GM12878 (cell line): Measurements from ENCODE around the gene ROCK1. TPM values are rescaled to one million over a fixed set of nuclear protein-coding genes. Genes with fewer than 3 reads are reported as not detected.

Source experiments
- ATAC-seq: fragments of 200-7000 bp; cut with Tn5 transposase; 3 replicates; pipeline ENCODE4 v1.9.1; 2020; ENCODE audit warnings: mild to moderate bottlenecking, moderate library complexity
- BruUV-seq: library from RNA; stranded (reverse); fragments of 400-500 nt; replicated peaks from 2 replicates; lab custom pipeline; 2021; lab: Mats Ljungman, UMichigan
- CTCF ChIA-PET: fragments of 300-600 bp; sonication (Branson Sonifier 250); formaldehyde crosslinking; extraction: SDS; loops from one replicate; lab custom pipeline; 2021; ENCODE audit warnings: inconsistent platforms; lab: Yijun Ruan, JAX
- POLR2A ChIA-PET: fragments of 350-600 bp; formaldehyde crosslinking; extraction: SDS; loops from one replicate; lab custom pipeline; 2021; ENCODE audit warnings: inconsistent platforms; lab: Charles Lee
- RAD21 ChIA-PET: fragments of 300-600 bp; sonication (Branson Sonifier 250); formaldehyde crosslinking; loops from one replicate; lab custom pipeline; 2023; ENCODE audit warnings: antibody characterized with exemption; ENCODE audit not compliant: unreplicated experiment; lab: Charles Lee
- SMC1A ChIA-PET: fragments of 300-600 bp; sonication (Branson Sonifier 250); formaldehyde crosslinking; loops from one replicate; lab custom pipeline; 2023; ENCODE audit not compliant: unreplicated experiment, uncharacterized antibody; lab: Charles Lee
- DNase-seq: peaks from one replicate; pipeline ENCODE4 v3.0.0-alpha.2; 2011; ENCODE audit warnings: low read depth, low spot score
- FAIRE-seq: peaks from 3 replicates; lab custom pipeline; 2011; peaks lifted over from hg19 to GRCh38; lab: Jason Lieb, UNC
- H2AFZ ChIP-seq: 2 replicates; pipeline ENCODE4 v1.6.0; 2011; ENCODE audit warnings: low read depth, low read length, control low read depth; ENCODE audit not compliant: control insufficient read depth
- H3K27ac ChIP-seq: 2 replicates; pipeline ENCODE4 v1.5.1; 2011; ENCODE audit warnings: control low read depth; ENCODE audit not compliant: control insufficient read depth, insufficient read depth
- H3K27me3 ChIP-seq, 2 experiments: replicated peaks in 1 of 2; 2 replicates each; pipeline versions ENCODE4 v1.6.0 to v1.6.1; 2011; ENCODE audit warnings: low read length in 1 of 2; ENCODE audit not compliant: control insufficient read depth in 2 of 2, insufficient read depth in 2 of 2
- H3K36me3 ChIP-seq, 2 experiments: 2 replicates each; pipeline ENCODE4 v1.5.1; 2011; ENCODE audit warnings: low read length in 1 of 2; ENCODE audit not compliant: control insufficient read depth in 2 of 2, insufficient read depth in 2 of 2
- H3K4me1 ChIP-seq: 2 replicates; pipeline ENCODE4 v1.6.1; 2011; ENCODE audit warnings: mild to moderate bottlenecking, low read length, moderate library complexity, mixed read lengths; ENCODE audit not compliant: control insufficient read depth, insufficient read depth
- H3K4me2 ChIP-seq: 2 replicates; pipeline ENCODE4 v1.6.0; 2011; ENCODE audit warnings: control low read depth; ENCODE audit not compliant: control insufficient read depth, insufficient read depth
- H3K4me3 ChIP-seq: fragments of 200-600 bp; sonication (generic); 2 replicates; pipeline ENCODE4 v1.5.1; 2016
- H3K79me2 ChIP-seq: 2 replicates; pipeline ENCODE4 v1.6.0; 2011; ENCODE audit warnings: low read length; ENCODE audit not compliant: control insufficient read depth, insufficient read depth
- H3K9ac ChIP-seq: 2 replicates; pipeline ENCODE4 v1.8.0; 2011; ENCODE audit warnings: low read length, control low read depth, mixed read lengths; ENCODE audit not compliant: control insufficient read depth, insufficient read depth
- H3K9me3 ChIP-seq: replicated peaks from 3 replicates; pipeline ENCODE4 v1.5.1; 2011; ENCODE audit warnings: mild to moderate bottlenecking, low read length; ENCODE audit not compliant: control insufficient read depth, insufficient read depth
- H4K20me1 ChIP-seq: 2 replicates; pipeline ENCODE4 v1.6.0; 2011; ENCODE audit not compliant: control insufficient read depth, insufficient read depth
- BACH1 ChIP-seq: fragments of 450-650 bp; IDR thresholded peaks from 2 replicates; pipeline ENCODE4 v1.6.1; 2017; ENCODE audit warnings: mild to moderate bottlenecking, borderline replicate concordance
- EP300 ChIP-seq, 2 experiments: fragments of 150-350 bp in 1 of 2; IDR thresholded peaks; 2 replicates each; pipeline ENCODE4 v1.6.1; 2011 to 2012; ENCODE audit warnings: low read depth in 2 of 2, low read length in 2 of 2, borderline replicate concordance in 1 of 2, improper control_type of control experiment in 1 of 2, inconsistent platforms in 1 of 2; ENCODE audit not compliant: control insufficient read depth in 1 of 2
- FOXM1 ChIP-seq: IDR thresholded peaks from 2 replicates; pipeline ENCODE4 v1.6.1; 2012; ENCODE audit warnings: low read depth, mild to moderate bottlenecking, inconsistent platforms, low read length, moderate library complexity
- JUND ChIP-seq: IDR thresholded peaks from 2 replicates; pipeline ENCODE4 v1.6.1; 2012; ENCODE audit warnings: low read depth, mild to moderate bottlenecking, low read length, improper control_type of control experiment, moderate library complexity
- MEF2A ChIP-seq: IDR thresholded peaks from 2 replicates; pipeline ENCODE4 v1.6.1; 2011; ENCODE audit warnings: low read depth, mild to moderate bottlenecking, low read length, moderate library complexity; ENCODE audit not compliant: insufficient read depth
- NFYB ChIP-seq: IDR thresholded peaks from 2 replicates; pipeline ENCODE4 v1.6.1; 2011; ENCODE audit warnings: low read depth, mild to moderate bottlenecking, low read length, improper control_type of control experiment, moderate library complexity; ENCODE audit not compliant: insufficient read depth
- PML ChIP-seq: IDR thresholded peaks from 2 replicates; pipeline ENCODE4 v1.6.1; 2012; ENCODE audit warnings: low read length, inconsistent platforms
- POU2F2 ChIP-seq: IDR thresholded peaks from 3 replicates; pipeline ENCODE4 v1.6.1; 2011; ENCODE audit warnings: low read depth, mild to moderate bottlenecking, low read length, borderline replicate concordance
- ZNF384 ChIP-seq: IDR thresholded peaks from 2 replicates; pipeline ENCODE4 v1.6.1; 2012; ENCODE audit warnings: low read depth, mild to moderate bottlenecking, low read length, improper control_type of control experiment, borderline replicate concordance
- WGBS: methylation state at CpG from one replicate; pipeline ENCODE4 v1.1.6; 2016; ENCODE audit warnings: low lambda C conversion rate; ENCODE audit not compliant: insufficient replicate concordance, insufficient coverage; ENCODE audit errors: missing lambda C conversion rate; 5-methylcytosine and 5-hydroxymethylcytosine counted together
- in situ Hi-C: fragments of 300-500 bp; cut with MboI; formaldehyde crosslinking; loops from 9 replicates; pipeline ENCODE4 v1.14.3; 2018; ENCODE audit warnings: mixed read lengths
- intact Hi-C: fragments of 100-400 bp; cut with micrococcal nuclease; formaldehyde crosslinking; loops from one replicate; pipeline ENCODE4 v1.14.2; 2022; ENCODE audit not compliant: unreplicated experiment
- polyA plus RNA-seq, 11 experiments: library from polyadenylated mRNA; depleted of rRNA in 4 of 11; unstranded in 6 of 11; stranded (reverse) in 5 of 11; fragments of >200 nt; fragmentation: Nextera tagmentation in 4 of 11; fragmentation: Illumina TruSeq in 1 of 11; extraction: Ambion mirVana in 4 of 11; extraction: Trizol in 1 of 11; gene quantifications; 1 replicate in 1 of 11; 2 replicates in 10 of 11; pipeline versions ENCODE4 v1.2.1 to v1.2.3, GENCODE V29; 2011 to 2016; ENCODE audit warnings: inconsistent platforms in 2 of 11, missing spikeins in 2 of 11, low read depth in 1 of 11
- total RNA-seq, 4 experiments: library from RNA; depleted of rRNA in 3 of 4; stranded (reverse); fragments of >200 nt in 3 of 4; fragmentation: Illumina TruSeq in 1 of 4; extraction: Trizol in 1 of 4; gene quantifications; 2 replicates each; pipeline versions ENCODE4 v1.2.1 to v1.2.3, GENCODE V29; 2013 to 2021
- TF ChIP-seq, protein P1 (sequence below): fragments of 450-650 bp; IDR thresholded peaks from 2 replicates; pipeline ENCODE4 v1.6.1; 2016; ENCODE audit warnings: mild to moderate bottlenecking, moderate library complexity, borderline replicate concordance
- TF ChIP-seq, protein P2 (sequence below): IDR thresholded peaks from 2 replicates; pipeline ENCODE4 v1.6.1; 2011; ENCODE audit warnings: borderline replicate concordance, low read depth, mild to moderate bottlenecking, moderate library complexity, low read length; ENCODE audit not compliant: insufficient read depth, poor library complexity, severe bottlenecking

Gene ROCK1
- total and polyA plus RNA-seq, 10 of the 15 experiments (the other 5 are each of a cell fraction or from before 2014, with no cell fraction given), result 14.8 to 46.6 (median 29.5) TPM

DNA sequence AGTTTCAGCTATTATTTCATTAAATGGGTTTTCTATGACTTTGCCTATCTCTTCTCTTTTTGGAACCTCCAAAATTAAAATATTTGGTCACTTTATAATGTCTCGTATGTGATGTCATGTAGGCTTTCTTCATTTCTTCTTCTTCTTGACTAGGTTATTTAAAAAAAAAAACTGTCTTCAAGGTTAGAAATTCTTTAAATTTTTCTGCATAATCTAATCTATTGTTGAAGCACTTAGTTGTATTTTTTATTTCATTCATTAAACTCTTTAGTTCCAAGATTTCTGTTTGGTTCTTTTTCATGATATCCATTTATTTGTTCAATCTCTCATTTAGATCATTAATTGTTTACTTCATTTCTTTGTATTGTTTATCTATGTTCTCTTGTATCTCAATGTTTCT is 43.8 kb upstream of the ROCK1 start:
- in situ Hi-C loops (no loop called here), intact Hi-C loops (loop anchor here (10.0 kb wide), 1 partner anchor 59 kb away; no protein-coding TSS in a partner anchor)
- no peak overlapping the region for H3K4me2 ChIP-seq
- H3K79me2 ChIP-seq, result no peaks in the 10 kb centered on the region
- H3K9me3 ChIP-seq, result no peaks in the 10 kb centered on the region; the same call in 2 of the 3 replicates
- no peaks in the 10 kb centered on the region; a peak in 1 of 4 replicates for H3K27me3 ChIP-seq
- no peak overlapping the region for H2AFZ ChIP-seq
- no peak for ATAC-seq
- no peak for FAIRE-seq
- POLR2A ChIA-PET, result no interaction called here
- no peak overlapping the region for H3K27ac ChIP-seq
- H3K36me3 ChIP-seq, result no peaks in the 10 kb centered on the region
- BruUV-seq, result no TSS peak
- H3K9ac ChIP-seq, result no peak overlapping the region
- RAD21 ChIA-PET, result no interaction called here
- CTCF ChIA-PET, result no interaction called here
- no peak overlapping the region for H3K4me3 ChIP-seq
- no peaks in the 10 kb centered on the region for H4K20me1 ChIP-seq
- TF ChIP-seq PML (no peak), BACH1 (no peak), EP300 (IDR thresholded peaks at IDR 0.05; ENCODE audit: borderline replicate concordance in 1 of 2, control insufficient read depth in 1 of 2, low read depth in 2 of 2, low read length in 2 of 2) (no peak)
- no peaks in the 10 kb centered on the region for H3K4me1 ChIP-seq
- WGBS, result 36% methylated on average over 1 of the region's 1 CpG
- DNase-seq, result no peak
- SMC1A ChIA-PET, result no interaction called here

DNA sequence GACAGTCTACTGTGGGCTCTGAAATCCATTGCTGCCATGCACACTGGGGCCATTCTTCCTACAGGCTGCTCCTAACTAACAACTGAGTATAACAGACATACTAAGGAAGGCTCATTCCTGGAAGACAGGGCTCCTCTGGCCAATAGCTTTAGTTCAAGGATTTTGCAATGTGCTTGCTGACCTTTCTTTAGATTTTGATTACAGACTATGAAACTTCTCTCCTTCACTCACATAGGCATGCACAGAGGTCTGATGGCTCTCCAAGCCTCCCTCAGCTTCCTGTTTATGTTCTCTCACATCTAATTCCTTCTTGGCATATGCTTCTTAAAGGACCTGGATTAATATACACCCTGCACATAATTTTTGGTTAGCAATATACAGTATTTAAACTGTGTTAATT is 34.4 kb upstream of the ROCK1 start:
- POLR2A ChIA-PET, result no interaction called here
- no TSS peak for BruUV-seq
- SMC1A ChIA-PET, result no interaction called here
- RAD21 ChIA-PET, result no interaction called here
- CTCF ChIA-PET, result no interaction called here
- ATAC-seq, result no peak
- Histone ChIP-seq H3K9me3 (no peaks in the 10 kb centered on the region), H2AFZ (no peak overlapping the region), H3K36me3 (no peaks in the 10 kb centered on the region), H3K4me1 (no peaks in the 10 kb centered on the region), H4K20me1 (no peaks in the 10 kb centered on the region), H3K9ac (no peak overlapping the region), H3K4me3 (no peak overlapping the region), H3K27me3 (no peaks in the 10 kb centered on the region), H3K27ac (no peak overlapping the region), H3K79me2 (no peaks in the 10 kb centered on the region), H3K4me2 (no peak overlapping the region)
- no peak for DNase-seq
- no peak for FAIRE-seq
- intact Hi-C loops, result no loop called here
- in situ Hi-C loops, result no loop called here
- TF ChIP-seq NFYB (no peak), FOXM1 (no peak), JUND (no peak), ZNF384 (no peak), MEF2A (no peak), POU2F2 (no peak)
- TF ChIP-seq, protein P1, sequence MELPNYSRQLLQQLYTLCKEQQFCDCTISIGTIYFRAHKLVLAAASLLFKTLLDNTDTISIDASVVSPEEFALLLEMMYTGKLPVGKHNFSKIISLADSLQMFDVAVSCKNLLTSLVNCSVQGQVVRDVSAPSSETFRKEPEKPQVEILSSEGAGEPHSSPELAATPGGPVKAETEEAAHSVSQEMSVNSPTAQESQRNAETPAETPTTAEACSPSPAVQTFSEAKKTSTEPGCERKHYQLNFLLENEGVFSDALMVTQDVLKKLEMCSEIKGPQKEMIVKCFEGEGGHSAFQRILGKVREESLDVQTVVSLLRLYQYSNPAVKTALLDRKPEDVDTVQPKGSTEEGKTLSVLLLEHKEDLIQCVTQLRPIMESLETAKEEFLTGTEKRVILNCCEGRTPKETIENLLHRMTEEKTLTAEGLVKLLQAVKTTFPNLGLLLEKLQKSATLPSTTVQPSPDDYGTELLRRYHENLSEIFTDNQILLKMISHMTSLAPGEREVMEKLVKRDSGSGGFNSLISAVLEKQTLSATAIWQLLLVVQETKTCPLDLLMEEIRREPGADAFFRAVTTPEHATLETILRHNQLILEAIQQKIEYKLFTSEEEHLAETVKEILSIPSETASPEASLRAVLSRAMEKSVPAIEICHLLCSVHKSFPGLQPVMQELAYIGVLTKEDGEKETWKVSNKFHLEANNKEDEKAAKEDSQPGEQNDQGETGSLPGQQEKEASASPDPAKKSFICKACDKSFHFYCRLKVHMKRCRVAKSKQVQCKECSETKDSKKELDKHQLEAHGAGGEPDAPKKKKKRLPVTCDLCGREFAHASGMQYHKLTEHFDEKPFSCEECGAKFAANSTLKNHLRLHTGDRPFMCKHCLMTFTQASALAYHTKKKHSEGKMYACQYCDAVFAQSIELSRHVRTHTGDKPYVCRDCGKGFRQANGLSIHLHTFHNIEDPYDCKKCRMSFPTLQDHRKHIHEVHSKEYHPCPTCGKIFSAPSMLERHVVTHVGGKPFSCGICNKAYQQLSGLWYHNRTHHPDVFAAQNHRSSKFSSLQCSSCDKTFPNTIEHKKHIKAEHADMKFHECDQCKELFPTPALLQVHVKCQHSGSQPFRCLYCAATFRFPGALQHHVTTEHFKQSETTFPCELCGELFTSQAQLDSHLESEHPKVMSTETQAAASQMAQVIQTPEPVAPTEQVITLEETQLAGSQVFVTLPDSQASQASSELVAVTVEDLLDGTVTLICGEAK, result no peak
- TF ChIP-seq, protein P2, sequence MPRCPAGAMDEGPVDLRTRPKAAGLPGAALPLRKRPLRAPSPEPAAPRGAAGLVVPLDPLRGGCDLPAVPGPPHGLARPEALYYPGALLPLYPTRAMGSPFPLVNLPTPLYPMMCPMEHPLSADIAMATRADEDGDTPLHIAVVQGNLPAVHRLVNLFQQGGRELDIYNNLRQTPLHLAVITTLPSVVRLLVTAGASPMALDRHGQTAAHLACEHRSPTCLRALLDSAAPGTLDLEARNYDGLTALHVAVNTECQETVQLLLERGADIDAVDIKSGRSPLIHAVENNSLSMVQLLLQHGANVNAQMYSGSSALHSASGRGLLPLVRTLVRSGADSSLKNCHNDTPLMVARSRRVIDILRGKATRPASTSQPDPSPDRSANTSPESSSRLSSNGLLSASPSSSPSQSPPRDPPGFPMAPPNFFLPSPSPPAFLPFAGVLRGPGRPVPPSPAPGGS, result no peak
